HCT116 (cell line): ENCODE measurements around the gene CLCN1. TPM values are rescaled to one million over a fixed set of nuclear protein-coding genes. Genes with fewer than 3 reads are reported as not detected.
A peak's percentile ranks its signal among the peaks of the same experiment; 100 is the strongest.

Source experiments
- ATAC-seq: fragments of 200-7000 bp; cut with Tn5 transposase; 2 replicates; pipeline ENCODE4 v1.9.1; 2020; ENCODE audit warnings: mild to moderate bottlenecking, moderate library complexity
- BruUV-seq: library from RNA; stranded (reverse); fragments of 400-500 nt; replicated peaks from 2 replicates; lab custom pipeline; 2021; lab: Mats Ljungman, UMichigan
- CTCF ChIA-PET: fragments of 300-600 bp; sonication (Branson Sonifier 250); formaldehyde crosslinking; loops from one replicate; lab custom pipeline; 2021; ENCODE audit warnings: antibody characterized with exemption; lab: Charles Lee
- POLR2A ChIA-PET: fragments of 300-600, 350-600 bp; sonication (Branson Sonifier 250); formaldehyde crosslinking; loops from one replicate; lab custom pipeline; 2021; ENCODE audit warnings: antibody characterized with exemption; lab: Charles Lee
- RAD21 ChIA-PET, 2 experiments: fragments of 300-600 bp; sonication (Branson Sonifier 250); formaldehyde crosslinking; loops; one replicate each; lab custom pipeline; 2023; ENCODE audit warnings: low total read pairs in 2 of 2; ENCODE audit not compliant: uncharacterized antibody in 2 of 2, unreplicated experiment in 2 of 2, low non-redundant PET in 1 of 2; lab: Charles Lee
- DNase-seq: peaks from one replicate; pipeline ENCODE4 v3.0.0-alpha.2; 2010; ENCODE audit warnings: low read depth, low spot score
- H2AFZ ChIP-seq: fragments of 200-600 bp; shearing (Covaris generic), sonication (generic); 2 replicates; pipeline ENCODE4 v1.6.1; 2017; ENCODE audit warnings: low read depth, mixed run types, mixed read lengths, antibody characterized with exemption, low read length; ENCODE audit not compliant: poor library complexity, severe bottlenecking
- H3K27ac ChIP-seq: 2 replicates; pipeline ENCODE4 v1.5.1; 2012; ENCODE audit warnings: low read depth, low read length
- H3K27me3 ChIP-seq: fragments of 200-600 bp; sonication (generic); 2 replicates; pipeline ENCODE4 v1.6.1; 2016; ENCODE audit warnings: mixed run types, low read length, mixed read lengths; ENCODE audit not compliant: insufficient read depth
- H3K36me3 ChIP-seq, 2 experiments: fragments of 200-500 bp in 1 of 2; fragments of 200-600 bp in 1 of 2; sonication (Bioruptor generic) in 1 of 2; sonication (generic) in 1 of 2; 2 replicates each; pipeline versions ENCODE4 v1.5.1 to v1.6.1; 2014 to 2016; ENCODE audit warnings: low read length in 2 of 2, inconsistent platforms in 1 of 2, mixed read lengths in 1 of 2, mixed run types in 1 of 2; ENCODE audit not compliant: insufficient read depth in 2 of 2, control insufficient read depth in 1 of 2
- H3K4me1 ChIP-seq, 2 experiments: fragments of 200-600 bp in 1 of 2; sonication (generic) in 1 of 2; 2 replicates each; pipeline versions ENCODE4 v1.5.1 to v1.6.1; 2012 to 2017; ENCODE audit warnings: low read length in 2 of 2, inconsistent platforms in 1 of 2, mild to moderate bottlenecking in 1 of 2, mixed read lengths in 1 of 2, mixed run types in 1 of 2, moderate library complexity in 1 of 2; ENCODE audit not compliant: insufficient read depth in 2 of 2, control insufficient read depth in 1 of 2
- H3K4me2 ChIP-seq: fragments of 200-600 bp; sonication (generic); 2 replicates; pipeline ENCODE4 v1.6.1; 2017; ENCODE audit warnings: mixed run types, low read length, mixed read lengths
- H3K4me3 ChIP-seq, 2 experiments: fragments of 200-600 bp in 1 of 2; sonication (generic) in 1 of 2; replicated peaks in 1 of 2; 2 replicates each; pipeline ENCODE4 v1.5.1; 2011 to 2016; ENCODE audit warnings: low read length in 2 of 2, control low read depth in 1 of 2, low read depth in 1 of 2, mild to moderate bottlenecking in 1 of 2, mixed read lengths in 1 of 2, mixed run types in 1 of 2
- H3K79me2 ChIP-seq: fragments of 200-600 bp; sonication (generic); 2 replicates; pipeline ENCODE4 v1.6.1; 2017; ENCODE audit warnings: mild to moderate bottlenecking, mixed run types, low read length, moderate library complexity, mixed read lengths; ENCODE audit not compliant: insufficient read depth
- H3K9ac ChIP-seq: fragments of 200-600 bp; sonication (generic); 2 replicates; pipeline ENCODE4 v1.6.1; 2016; ENCODE audit warnings: low read length, mixed read lengths
- H3K9me2 ChIP-seq: fragments of 200-600 bp; sonication (generic), shearing (Covaris generic); 2 replicates; pipeline ENCODE4 v1.6.1; 2017; ENCODE audit warnings: mixed run types, mild to moderate bottlenecking, moderate library complexity; ENCODE audit not compliant: insufficient read depth
- H3K9me3 ChIP-seq, 2 experiments: fragments of 200-500 bp in 1 of 2; fragments of 200-600 bp in 1 of 2; sonication (Bioruptor generic) in 1 of 2; sonication (generic) in 1 of 2; 2 replicates each; pipeline ENCODE4 v1.6.1; 2014 to 2017; ENCODE audit warnings: low read length in 2 of 2, mixed read lengths in 2 of 2, inconsistent platforms in 1 of 2, low read depth in 1 of 2, mild to moderate bottlenecking in 1 of 2, mixed run types in 1 of 2, moderate library complexity in 1 of 2; ENCODE audit not compliant: control insufficient read depth in 1 of 2, insufficient read depth in 1 of 2
- H4K20me1 ChIP-seq: fragments of 200-600 bp; sonication (generic), shearing (Covaris generic); 2 replicates; pipeline ENCODE4 v1.6.1; 2017; ENCODE audit warnings: mixed run types, mild to moderate bottlenecking, moderate library complexity; ENCODE audit not compliant: insufficient read depth
- CEBPB ChIP-seq: IDR thresholded peaks from 2 replicates; pipeline ENCODE4 v1.6.1; 2012; ENCODE audit warnings: low read depth
- RAD21 ChIP-seq: IDR thresholded peaks from 2 replicates; pipeline ENCODE4 v1.6.1; 2012; ENCODE audit warnings: low read depth, mild to moderate bottlenecking
- intact Hi-C: fragments of 100-400 bp; cut with micrococcal nuclease; formaldehyde crosslinking; loops from 2 replicates; pipeline ENCODE4 v1.10.0; 2022
- total RNA-seq: library from RNA; stranded (reverse); gene quantifications from one replicate; pipeline ENCODE4 v1.2.1, GENCODE V29; 2021; ENCODE audit not compliant: unreplicated experiment
- TF ChIP-seq, protein P1 (sequence below): IDR thresholded peaks from 2 replicates; pipeline ENCODE4 v1.6.1; 2012; ENCODE audit warnings: low read depth
- TF ChIP-seq, protein P2 (sequence below), 3 experiments: fragments of 200-600 bp in 1 of 3; sonication (generic) in 1 of 3; IDR thresholded peaks in 2 of 3; conservative IDR thresholded peaks in 1 of 3; 2 replicates each; pipeline ENCODE4 v1.5.1; 2012 to 2017; ENCODE audit warnings: low read depth in 2 of 3, low read length in 2 of 3, antibody characterized with exemption in 1 of 3, borderline replicate concordance in 1 of 3, control low read depth in 1 of 3, mild to moderate bottlenecking in 1 of 3, mixed read lengths in 1 of 3, mixed run types in 1 of 3, moderate library complexity in 1 of 3; ENCODE audit not compliant: insufficient read depth in 1 of 3

CLCN1 gene
- total RNA-seq, 1 experiment from 2014 or later: 0.47 TPM

DNA sequence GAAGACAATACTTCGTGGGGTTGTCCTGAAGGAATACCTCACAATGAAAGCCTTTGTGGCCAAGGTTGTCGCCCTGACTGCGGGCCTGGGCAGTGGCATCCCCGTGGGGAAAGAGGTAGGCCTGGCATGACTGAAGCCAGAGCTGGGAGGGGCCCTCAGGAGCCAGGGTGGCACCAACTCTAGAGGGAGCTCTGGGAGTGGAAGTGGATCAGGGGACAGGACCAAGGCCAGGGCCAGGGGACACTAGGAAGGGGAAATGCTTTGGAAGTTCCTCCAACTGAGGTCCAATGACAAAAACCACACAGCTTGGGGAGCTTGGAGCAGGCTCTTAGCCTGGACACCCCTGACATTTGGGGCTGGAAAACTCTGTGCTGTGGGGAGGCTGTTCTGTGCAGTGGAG, 5.8 kb downstream of the CLCN1 start:
- H4K20me1 ChIP-seq: no peaks in the 10 kb centered on the region
- CTCF ChIA-PET: interaction anchor here (1.2 kb wide), 2 partner anchors 54 to 81 kb away, joined by 3 to 4 read pairs; no protein-coding TSS in a partner anchor
- no peak overlapping the region for H2AFZ ChIP-seq
- no peak overlapping the region for H3K9ac ChIP-seq
- BruUV-seq: no TSS peak
- POLR2A ChIA-PET: no interaction called here
- H3K4me3 ChIP-seq: no peak overlapping the region
- H3K9me3 ChIP-seq: no peaks in the 10 kb centered on the region
- peak; percentile 88 for ATAC-seq
- H3K27ac ChIP-seq: no peak overlapping the region
- RAD21 ChIA-PET: interaction anchor here (0.7 to 1.0 kb wide), 2 partner anchors 51 to 81 kb away, joined by 3 read pairs; no protein-coding TSS in a partner anchor
- no peaks in the 10 kb centered on the region for H3K27me3 ChIP-seq
- DNase-seq: no peak
- no peaks in the 10 kb centered on the region for H3K36me3 ChIP-seq
- H3K79me2 ChIP-seq: no peaks in the 10 kb centered on the region
- H3K9me2 ChIP-seq: no peaks in the 10 kb centered on the region
- intact Hi-C loops: loop anchor here (2.0 kb wide), 2 partner anchors 51 to 87 kb away; partner anchors contain the start of gene EPHA1
- no peak overlapping the region for H3K4me2 ChIP-seq
- H3K4me1 ChIP-seq: no peaks in the 10 kb centered on the region
- TF ChIP-seq RAD21 (peak; percentile 88), CEBPB (no peak)
- TF ChIP-seq, protein P1, sequence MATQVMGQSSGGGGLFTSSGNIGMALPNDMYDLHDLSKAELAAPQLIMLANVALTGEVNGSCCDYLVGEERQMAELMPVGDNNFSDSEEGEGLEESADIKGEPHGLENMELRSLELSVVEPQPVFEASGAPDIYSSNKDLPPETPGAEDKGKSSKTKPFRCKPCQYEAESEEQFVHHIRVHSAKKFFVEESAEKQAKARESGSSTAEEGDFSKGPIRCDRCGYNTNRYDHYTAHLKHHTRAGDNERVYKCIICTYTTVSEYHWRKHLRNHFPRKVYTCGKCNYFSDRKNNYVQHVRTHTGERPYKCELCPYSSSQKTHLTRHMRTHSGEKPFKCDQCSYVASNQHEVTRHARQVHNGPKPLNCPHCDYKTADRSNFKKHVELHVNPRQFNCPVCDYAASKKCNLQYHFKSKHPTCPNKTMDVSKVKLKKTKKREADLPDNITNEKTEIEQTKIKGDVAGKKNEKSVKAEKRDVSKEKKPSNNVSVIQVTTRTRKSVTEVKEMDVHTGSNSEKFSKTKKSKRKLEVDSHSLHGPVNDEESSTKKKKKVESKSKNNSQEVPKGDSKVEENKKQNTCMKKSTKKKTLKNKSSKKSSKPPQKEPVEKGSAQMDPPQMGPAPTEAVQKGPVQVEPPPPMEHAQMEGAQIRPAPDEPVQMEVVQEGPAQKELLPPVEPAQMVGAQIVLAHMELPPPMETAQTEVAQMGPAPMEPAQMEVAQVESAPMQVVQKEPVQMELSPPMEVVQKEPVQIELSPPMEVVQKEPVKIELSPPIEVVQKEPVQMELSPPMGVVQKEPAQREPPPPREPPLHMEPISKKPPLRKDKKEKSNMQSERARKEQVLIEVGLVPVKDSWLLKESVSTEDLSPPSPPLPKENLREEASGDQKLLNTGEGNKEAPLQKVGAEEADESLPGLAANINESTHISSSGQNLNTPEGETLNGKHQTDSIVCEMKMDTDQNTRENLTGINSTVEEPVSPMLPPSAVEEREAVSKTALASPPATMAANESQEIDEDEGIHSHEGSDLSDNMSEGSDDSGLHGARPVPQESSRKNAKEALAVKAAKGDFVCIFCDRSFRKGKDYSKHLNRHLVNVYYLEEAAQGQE: peak; percentile 50
- TF ChIP-seq, protein P2, sequence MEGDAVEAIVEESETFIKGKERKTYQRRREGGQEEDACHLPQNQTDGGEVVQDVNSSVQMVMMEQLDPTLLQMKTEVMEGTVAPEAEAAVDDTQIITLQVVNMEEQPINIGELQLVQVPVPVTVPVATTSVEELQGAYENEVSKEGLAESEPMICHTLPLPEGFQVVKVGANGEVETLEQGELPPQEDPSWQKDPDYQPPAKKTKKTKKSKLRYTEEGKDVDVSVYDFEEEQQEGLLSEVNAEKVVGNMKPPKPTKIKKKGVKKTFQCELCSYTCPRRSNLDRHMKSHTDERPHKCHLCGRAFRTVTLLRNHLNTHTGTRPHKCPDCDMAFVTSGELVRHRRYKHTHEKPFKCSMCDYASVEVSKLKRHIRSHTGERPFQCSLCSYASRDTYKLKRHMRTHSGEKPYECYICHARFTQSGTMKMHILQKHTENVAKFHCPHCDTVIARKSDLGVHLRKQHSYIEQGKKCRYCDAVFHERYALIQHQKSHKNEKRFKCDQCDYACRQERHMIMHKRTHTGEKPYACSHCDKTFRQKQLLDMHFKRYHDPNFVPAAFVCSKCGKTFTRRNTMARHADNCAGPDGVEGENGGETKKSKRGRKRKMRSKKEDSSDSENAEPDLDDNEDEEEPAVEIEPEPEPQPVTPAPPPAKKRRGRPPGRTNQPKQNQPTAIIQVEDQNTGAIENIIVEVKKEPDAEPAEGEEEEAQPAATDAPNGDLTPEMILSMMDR (IDR thresholded peaks at IDR 0.05 in 2 of 3, conservative IDR thresholded peaks at IDR 0.05 in 1 of 3; ENCODE audit: borderline replicate concordance in 1 of 3, insufficient read depth in 1 of 3, low read depth in 2 of 3, low read length in 2 of 3): peak; percentile 35 to 83 (median 49); a peak in 5 of 6 replicates
